ENCODE data around the gene RNASE2.
"Not testable (repeated sequence)": the region's sequence is repeated elsewhere in the genome, so short reads cannot be mapped to it uniquely, and the experiment has no call there.

The RNASE2 gene

DNA sequence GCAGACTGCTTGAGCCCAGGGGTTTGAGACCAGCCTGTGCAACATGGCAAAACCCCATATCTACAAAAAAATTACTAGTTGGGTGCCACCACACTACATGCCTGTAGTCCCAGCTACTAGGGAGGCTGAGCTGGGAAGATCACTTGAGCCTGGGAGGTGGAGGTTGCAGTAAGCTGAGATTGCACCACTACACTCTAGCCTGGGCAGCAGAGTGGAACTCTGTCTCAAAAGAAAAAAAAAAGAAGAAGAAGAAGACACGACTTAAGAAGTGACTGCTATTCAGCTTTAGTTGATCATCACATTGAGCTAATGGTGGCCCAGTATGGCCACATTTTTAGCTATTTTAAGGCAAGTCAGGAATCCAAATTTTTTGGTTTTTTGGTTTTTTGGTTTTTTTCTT, 25.6 kb downstream of the RNASE2 start:
- no peak for DNase-seq (ENCODE audit: low read depth in 1 of 2, low spot score in 1 of 2)

DNA sequence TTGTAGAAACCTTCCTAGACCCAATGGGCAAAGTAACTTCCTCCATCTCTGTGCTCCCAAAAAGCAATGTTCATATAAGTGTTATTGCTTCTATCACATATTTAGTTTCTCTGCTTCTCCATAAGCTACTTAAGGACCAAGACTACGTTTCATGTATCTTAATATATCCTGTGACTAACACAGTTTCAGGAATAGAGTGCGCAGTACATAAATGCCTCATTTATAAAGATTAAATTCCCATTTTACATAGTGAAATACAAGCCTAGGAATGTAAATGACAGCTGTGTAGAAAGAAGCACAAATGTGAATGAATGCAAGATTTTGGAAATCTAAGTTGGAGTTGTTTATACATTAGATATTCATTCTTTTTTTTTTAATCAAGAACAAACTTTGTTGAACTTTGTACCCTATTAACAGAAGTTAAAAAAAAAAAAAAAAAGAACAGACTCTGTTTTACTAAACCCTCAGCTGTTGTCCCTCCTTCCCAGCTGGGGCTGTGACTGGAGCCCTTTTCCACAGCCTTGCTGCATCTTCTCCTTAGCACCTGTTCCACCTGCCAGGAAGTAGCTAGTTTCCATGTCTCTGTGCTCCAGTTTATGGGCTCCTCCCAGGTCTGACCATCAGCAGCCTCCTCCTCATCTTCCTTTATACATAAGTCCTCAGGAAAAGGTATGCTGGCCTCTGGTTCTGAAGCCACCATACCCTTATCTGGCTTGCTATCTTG, 27.5 kb downstream of the RNASE2 start:
- no peak for DNase-seq (ENCODE audit: low read depth in 1 of 2, low spot score in 1 of 2)

GRCh38 chr14:20985650-20986049, 30.4 kb downstream of the RNASE2 start:
- not testable (repeated sequence) for DNase-seq (ENCODE audit: low read depth in 1 of 2, low spot score in 1 of 2)

DNA sequence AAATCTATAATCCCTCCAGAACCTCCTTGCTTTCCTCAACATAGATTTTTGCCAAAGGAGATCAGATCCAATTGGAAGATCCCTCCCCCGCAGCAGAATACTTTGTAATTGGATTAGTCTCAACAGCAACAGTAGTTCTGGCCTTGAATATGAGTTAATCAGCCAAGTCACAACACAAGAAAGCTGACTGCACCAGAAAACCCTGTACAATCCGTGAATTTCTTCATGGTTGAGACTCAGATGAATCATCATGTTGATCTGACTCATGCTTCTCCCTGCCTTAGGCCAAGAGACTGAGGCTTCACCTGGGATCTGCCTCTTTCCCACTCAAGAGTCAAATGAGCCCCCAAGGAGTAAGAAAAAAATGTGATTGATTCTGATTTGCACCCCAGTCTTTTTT, 31.5 kb downstream of the RNASE2 start:
- DNase-seq (ENCODE audit: low read depth in 1 of 2, low spot score in 1 of 2): no peak

DNA sequence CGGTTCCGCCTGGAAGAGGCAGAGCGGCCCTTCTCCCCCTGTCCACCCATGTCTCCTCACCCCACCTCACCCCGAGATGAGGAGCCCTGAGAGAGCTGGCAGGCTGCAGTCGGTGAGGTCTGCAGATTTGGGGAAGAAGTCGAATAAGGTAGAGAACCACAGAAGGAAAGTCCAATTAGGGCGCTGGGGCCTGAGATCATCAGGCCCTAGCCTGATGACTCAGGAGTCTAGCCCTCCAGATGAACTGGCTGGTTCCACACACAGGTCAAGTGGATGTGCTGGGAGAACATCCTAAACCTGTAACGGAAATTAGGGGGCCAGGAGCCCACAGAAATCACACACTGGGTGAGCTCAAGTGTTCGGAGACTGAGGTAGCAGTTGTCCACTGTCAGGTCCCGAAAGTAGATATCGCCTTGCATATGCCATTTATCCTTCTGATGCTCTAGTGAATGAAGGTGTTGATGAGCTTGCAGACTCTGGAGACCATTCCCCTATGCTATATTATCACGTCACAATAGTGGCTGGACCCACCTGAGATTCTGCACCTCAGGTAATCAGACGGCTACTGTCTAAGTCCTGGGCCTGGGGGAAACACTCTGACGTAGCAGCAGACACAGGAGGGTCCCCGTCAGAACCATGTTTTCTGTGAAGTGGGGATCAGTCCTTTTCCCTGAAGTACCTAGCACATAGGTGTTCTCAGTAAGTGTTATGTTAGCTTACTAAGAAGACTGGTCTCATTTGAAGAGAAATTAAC, 33.6 kb downstream of the RNASE2 start:
- DNase-seq (ENCODE audit: low read depth in 1 of 2, low spot score in 1 of 2): no peak

DNA sequence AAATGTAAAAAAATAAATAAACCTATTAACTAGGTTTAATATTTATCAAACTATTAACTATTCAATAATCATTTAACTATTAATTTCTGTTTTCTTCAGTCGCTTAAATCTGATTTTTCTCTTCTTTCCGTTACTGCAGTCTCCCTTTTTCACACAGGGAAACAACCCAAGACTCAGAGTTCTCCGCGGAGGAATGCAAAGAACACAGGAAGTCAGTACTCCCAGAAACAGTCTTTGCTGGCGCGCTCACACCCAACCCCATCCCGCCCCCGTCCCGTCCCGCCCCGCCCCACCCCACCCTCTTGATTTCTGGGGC, 34.1 kb downstream of the RNASE2 start:
- DNase-seq (ENCODE audit: low read depth in 1 of 2, low spot score in 1 of 2): no peak

- DNase-seq (ENCODE audit: low read depth in 1 of 2, low spot score in 1 of 2): peak; percentile 73 to 85
Observed at GRCh38 chr14:20989787-20990600, 34.7 kb downstream of the RNASE2 start, which contains the start of gene METTL17. TSS of gene METTL17 (plus strand) at chr14:20989980. CDS start at chr14:20990003, 23 bp downstream.

DNA sequence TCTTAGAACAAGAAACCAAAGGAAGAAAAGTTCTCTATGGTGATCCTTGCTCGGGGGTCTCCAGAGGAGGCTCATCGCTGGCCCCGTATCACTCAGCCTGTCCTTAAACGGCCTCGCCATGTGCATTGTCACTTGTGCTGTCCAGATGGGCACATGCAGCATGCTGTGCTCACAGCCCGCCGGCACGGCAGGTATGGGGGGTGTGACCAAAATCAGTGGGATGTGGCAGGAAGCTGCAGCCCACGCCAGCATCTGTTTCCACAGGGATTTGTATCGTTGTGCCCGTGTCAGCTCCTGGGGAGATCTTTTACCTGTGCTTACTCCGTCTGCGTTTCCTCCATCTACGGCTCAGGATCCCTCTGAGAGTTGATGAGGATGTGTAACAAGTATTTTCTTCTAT, 41.2 kb downstream of the RNASE2 start:
- no peak for DNase-seq (ENCODE audit: low read depth in 1 of 2, low spot score in 1 of 2)

DNA sequence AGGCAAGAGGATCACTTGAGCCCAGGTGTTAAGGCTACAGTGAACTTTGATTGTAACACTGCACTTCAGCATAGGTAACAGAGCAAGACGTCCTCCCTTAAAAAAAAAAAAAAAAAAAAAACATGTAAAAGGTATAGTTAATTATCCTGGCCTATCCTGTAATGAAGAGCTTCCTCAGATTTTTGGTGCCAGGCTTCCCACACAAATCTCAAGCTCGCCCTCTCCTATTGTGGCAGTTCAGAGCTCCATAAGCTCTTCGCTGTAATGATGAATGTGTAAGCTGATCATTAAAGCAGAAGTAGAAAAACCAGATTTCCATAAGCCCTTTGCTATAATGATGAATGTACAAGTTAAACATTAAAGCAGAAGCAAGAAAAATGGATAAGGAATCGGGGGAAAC, 41.8 kb downstream of the RNASE2 start:
- no peak for DNase-seq (ENCODE audit: low read depth in 1 of 2, low spot score in 1 of 2)

GRCh38 chr14:20997564-20997963, 42.3 kb downstream of the RNASE2 start:
- DNase-seq (ENCODE audit: low read depth in 1 of 2, low spot score in 1 of 2): no peak

DNA sequence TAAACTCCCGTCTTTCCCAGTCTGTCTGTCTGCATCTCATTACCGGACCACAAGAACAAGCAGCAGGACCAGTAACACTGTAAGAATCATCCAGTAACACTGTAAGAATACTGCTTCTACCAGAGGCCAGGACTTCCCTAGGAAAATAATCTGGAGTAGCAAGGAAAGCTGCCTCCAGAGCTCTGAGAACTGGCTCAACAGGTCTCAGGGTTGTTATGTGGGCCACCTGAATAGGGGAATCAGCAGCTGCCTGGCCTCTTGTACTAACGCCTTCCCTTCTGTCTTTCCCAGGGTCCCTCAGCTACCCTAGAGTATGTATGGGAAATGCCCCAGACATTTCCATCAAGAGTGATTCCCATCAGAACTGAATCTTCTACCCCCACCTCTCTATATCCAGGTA, 42.9 kb downstream of the RNASE2 start:
- DNase-seq (ENCODE audit: low read depth in 1 of 2, low spot score in 1 of 2): no peak

GRCh38 chr14:20998674-20999366, 43.5 kb downstream of the RNASE2 start, which contains the start of gene SLC39A2:
TSS of gene SLC39A2 (plus strand) at chr14:20999293. CDS start at chr14:20999447, 154 bp downstream.
- no peak for DNase-seq (ENCODE audit: low read depth in 1 of 2, low spot score in 1 of 2)

DNA sequence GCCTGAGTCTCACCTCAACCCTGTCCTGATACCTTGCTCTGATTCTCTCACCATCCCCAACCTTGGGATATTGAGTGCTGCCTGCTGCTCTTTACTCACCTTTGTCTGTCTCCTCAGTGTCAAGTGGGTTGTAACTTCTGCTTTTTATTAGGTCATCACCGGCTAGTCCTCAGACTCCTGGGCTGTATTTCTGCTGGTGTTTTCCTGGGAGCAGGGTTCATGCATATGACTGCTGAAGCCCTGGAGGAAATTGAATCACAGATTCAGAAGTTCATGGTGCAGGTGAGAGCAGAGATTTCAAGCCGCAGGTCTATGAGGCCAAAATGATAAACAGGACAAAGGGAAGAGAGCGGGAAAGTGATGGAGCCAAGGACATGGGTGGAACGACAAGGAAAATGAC, 44.3 kb downstream of the RNASE2 start:
- DNase-seq (ENCODE audit: low read depth in 1 of 2, low spot score in 1 of 2): no peak

DNA sequence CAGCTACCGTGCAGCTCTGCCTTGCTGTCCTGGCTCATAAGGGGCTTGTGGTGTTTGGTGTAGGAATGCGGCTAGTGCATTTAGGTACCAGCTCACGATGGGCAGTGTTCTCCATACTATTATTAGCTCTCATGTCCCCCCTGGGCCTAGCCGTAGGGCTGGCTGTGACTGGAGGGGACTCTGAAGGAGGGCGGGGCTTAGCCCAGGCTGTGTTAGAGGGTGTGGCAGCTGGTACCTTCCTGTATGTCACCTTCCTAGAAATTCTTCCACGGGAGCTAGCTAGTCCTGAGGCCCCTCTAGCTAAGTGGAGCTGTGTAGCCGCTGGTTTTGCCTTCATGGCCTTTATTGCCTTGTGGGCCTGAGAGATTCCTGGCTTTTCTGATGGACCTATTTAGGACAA, 45.9 kb downstream of the RNASE2 start:
- no peak for DNase-seq (ENCODE audit: low read depth in 1 of 2, low spot score in 1 of 2)

DNA sequence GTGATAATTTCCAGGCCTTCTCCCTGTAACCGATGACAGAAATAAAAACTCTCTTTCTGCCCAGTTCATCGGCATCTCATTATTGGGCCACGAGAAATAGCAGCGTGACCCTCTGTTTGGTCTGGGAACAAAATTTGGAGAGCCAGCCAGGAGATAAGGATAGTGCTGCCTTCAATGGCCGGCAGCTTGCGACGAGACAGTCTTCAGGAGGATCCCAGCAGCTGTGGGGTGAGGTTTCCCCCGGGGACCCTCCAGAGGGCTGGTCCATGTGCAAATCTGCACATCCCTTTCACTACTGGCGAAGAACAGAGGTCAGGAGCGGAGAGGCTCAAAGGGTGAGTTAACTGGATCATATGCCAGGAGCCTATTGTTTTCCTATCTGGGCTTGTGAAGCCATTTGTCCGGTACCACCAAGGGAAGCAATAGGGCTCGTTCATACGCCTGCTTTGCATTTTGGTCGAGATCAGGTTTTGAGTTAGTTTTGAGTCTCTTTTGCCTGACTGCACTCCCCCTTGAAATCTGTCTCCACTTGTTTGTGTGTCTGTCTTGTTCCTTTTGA, 48.6 kb downstream of the RNASE2 start:
- DNase-seq (ENCODE audit: low read depth in 1 of 2, low spot score in 1 of 2): no peak

Measured in activated CD4-positive, alpha-beta T cell treated with anti-CD3 and anti-CD28 coated beads, Interleukin-2, amount 50 U/mL, for 24 hours (primary cell).